H9 (cell line): Measurements from ENCODE around the gene CLEC20A. TPM values are rescaled to one million over a fixed set of nuclear protein-coding genes. Genes with fewer than 3 reads are reported as not detected.

Source experiments
- DNase-seq: peaks from one replicate; pipeline ENCODE4 v3.0.0-alpha.2; 2017
- H2AFZ ChIP-seq: one replicate; pipeline ENCODE4 v1.6.1; 2013; ENCODE audit warnings: mild to moderate bottlenecking, low read length, control low read depth, moderate library complexity
- H2AK5ac ChIP-seq: 2 replicates; pipeline ENCODE4 v1.6.1; 2013; ENCODE audit warnings: low read length, control low read depth, mixed read lengths; ENCODE audit not compliant: insufficient read length
- H2BK120ac ChIP-seq: one replicate; pipeline ENCODE4 v1.6.1; 2013; ENCODE audit warnings: low read depth, mild to moderate bottlenecking, low read length, control low read depth, inconsistent platforms; ENCODE audit not compliant: poor library complexity, severe bottlenecking
- H2BK12ac ChIP-seq: 2 replicates; pipeline ENCODE4 v1.6.1; 2013; ENCODE audit warnings: low read length, control low read depth, mixed read lengths, low read depth; ENCODE audit not compliant: insufficient read length
- H2BK15ac ChIP-seq: 2 replicates; pipeline ENCODE4 v1.6.1; 2013; ENCODE audit warnings: low read depth, low read length, control low read depth
- H2BK20ac ChIP-seq: one replicate; pipeline ENCODE4 v1.6.1; 2013; ENCODE audit warnings: low read depth, mild to moderate bottlenecking, low read length, control low read depth, inconsistent platforms; ENCODE audit not compliant: poor library complexity, severe bottlenecking
- H2BK5ac ChIP-seq: 2 replicates; pipeline ENCODE4 v1.6.1; 2013; ENCODE audit warnings: low read length, control low read depth, mixed read lengths; ENCODE audit not compliant: insufficient read length
- H3K14ac ChIP-seq: 2 replicates; pipeline ENCODE4 v1.6.1; 2013; ENCODE audit warnings: low read length, control low read depth; ENCODE audit not compliant: insufficient read depth
- H3K18ac ChIP-seq: 2 replicates; pipeline ENCODE4 v1.6.1; 2013; ENCODE audit warnings: low read depth, mild to moderate bottlenecking, mixed read lengths, low read length, control low read depth; ENCODE audit not compliant: insufficient read length
- H3K23ac ChIP-seq: 2 replicates; pipeline ENCODE4 v1.6.1; 2013; ENCODE audit warnings: low read length, control low read depth, mixed read lengths, low read depth; ENCODE audit not compliant: insufficient read length
- H3K23me2 ChIP-seq: 2 replicates; pipeline ENCODE4 v1.6.1; 2013; ENCODE audit warnings: low read depth, mild to moderate bottlenecking, mixed read lengths, low read length, control low read depth; ENCODE audit not compliant: insufficient read length, poor library complexity, severe bottlenecking
- H3K27ac ChIP-seq: 2 replicates; pipeline ENCODE4 v1.5.1; 2013; ENCODE audit warnings: low read length, control low read depth, mixed read lengths, low read depth; ENCODE audit not compliant: insufficient read length
- H3K27me3 ChIP-seq: 2 replicates; pipeline ENCODE4 v1.6.1; 2013; ENCODE audit warnings: low read length, control low read depth, inconsistent platforms; ENCODE audit not compliant: insufficient read depth
- H3K4ac ChIP-seq: 2 replicates; pipeline ENCODE4 v1.6.1; 2013; ENCODE audit warnings: low read depth, mild to moderate bottlenecking, control low read depth, inconsistent platforms, low read length, moderate library complexity
- H3K4me1 ChIP-seq: 2 replicates; pipeline ENCODE4 v1.6.1; 2013; ENCODE audit warnings: low read length, control low read depth, inconsistent platforms; ENCODE audit not compliant: insufficient read depth
- H3K4me2 ChIP-seq: 2 replicates; pipeline ENCODE4 v1.6.1; 2013; ENCODE audit warnings: low read length, control low read depth, mixed read lengths; ENCODE audit not compliant: insufficient read length, insufficient read depth
- H3K56ac ChIP-seq: 2 replicates; pipeline ENCODE4 v1.6.1; 2013; ENCODE audit warnings: low read depth, mild to moderate bottlenecking, mixed read lengths, low read length, control low read depth; ENCODE audit not compliant: insufficient read length
- H3K79me1 ChIP-seq: 2 replicates; pipeline ENCODE4 v1.6.1; 2013; ENCODE audit warnings: low read depth, mild to moderate bottlenecking, moderate library complexity, low read length, control low read depth, inconsistent platforms; ENCODE audit not compliant: insufficient read depth, poor library complexity, severe bottlenecking
- H3K79me2 ChIP-seq: 2 replicates; pipeline ENCODE4 v1.6.1; 2013; ENCODE audit warnings: low read length, control low read depth, inconsistent platforms; ENCODE audit not compliant: insufficient read depth
- H3K9ac ChIP-seq: 2 replicates; pipeline ENCODE4 v1.6.1; 2013; ENCODE audit warnings: low read length, control low read depth, mixed read lengths; ENCODE audit not compliant: insufficient read length; ENCODE audit errors: extremely low read depth
- H3K9me3 ChIP-seq: one replicate; pipeline ENCODE4 v1.6.1; 2013; ENCODE audit warnings: low read depth, low read length, inconsistent platforms; ENCODE audit not compliant: control insufficient read depth
- H3T11ph ChIP-seq: one replicate; pipeline ENCODE4 v1.6.1; 2013; ENCODE audit warnings: mild to moderate bottlenecking, low read length, control low read depth, inconsistent platforms
- H4K20me1 ChIP-seq: one replicate; pipeline ENCODE4 v1.6.1; 2013; ENCODE audit not compliant: control insufficient read depth, insufficient read length, insufficient read depth
- H4K5ac ChIP-seq: 2 replicates; pipeline ENCODE4 v1.6.1; 2013; ENCODE audit warnings: low read depth, mild to moderate bottlenecking, mixed read lengths, low read length, control low read depth; ENCODE audit not compliant: insufficient read length
- H4K8ac ChIP-seq: replicated peaks from 2 replicates; pipeline ENCODE4 v1.6.1; 2013; ENCODE audit warnings: low read length, control low read depth, mixed read lengths, low read depth; ENCODE audit not compliant: insufficient read length
- H4K91ac ChIP-seq: 2 replicates; pipeline ENCODE4 v1.6.1; 2013; ENCODE audit warnings: low read depth, mild to moderate bottlenecking, moderate library complexity, mixed read lengths, low read length, control low read depth; ENCODE audit not compliant: insufficient read length
- H3K27ac Mint-ChIP-seq, 3 experiments: 2 replicates in 2 of 3; 3 replicates in 1 of 3; pipeline ENCODE4 v1.8.0; 2020 to 2021; ENCODE audit warnings: mixed read lengths in 3 of 3, mild to moderate bottlenecking in 1 of 3, moderate library complexity in 1 of 3
- H3K27me3 Mint-ChIP-seq: 2 replicates; pipeline ENCODE4 v1.8.0; 2021; ENCODE audit warnings: low read depth, mild to moderate bottlenecking, moderate library complexity, mixed read lengths
- H3K36me3 Mint-ChIP-seq, 3 experiments: 2 replicates in 2 of 3; 3 replicates in 1 of 3; pipeline ENCODE4 v1.8.0; 2020 to 2021; ENCODE audit warnings: low read depth in 3 of 3, mixed read lengths in 3 of 3; ENCODE audit not compliant: insufficient read depth in 1 of 3
- H3K4me1 Mint-ChIP-seq, 2 experiments: 2 replicates each; pipeline ENCODE4 v1.8.0; 2020; ENCODE audit warnings: mixed read lengths in 2 of 2
- H3K4me3 Mint-ChIP-seq, 2 experiments: 2 replicates in 1 of 2; 3 replicates in 1 of 2; pipeline ENCODE4 v1.8.0; 2020 to 2021; ENCODE audit warnings: mild to moderate bottlenecking in 2 of 2, mixed read lengths in 2 of 2, moderate library complexity in 1 of 2
- H3K9me3 Mint-ChIP-seq, 2 experiments: 2 replicates in 1 of 2; 3 replicates in 1 of 2; pipeline ENCODE4 v1.8.0; 2020; ENCODE audit warnings: mild to moderate bottlenecking in 2 of 2, mixed read lengths in 2 of 2, moderate library complexity in 1 of 2
- CTCF ChIP-seq: fragments of 200-600 bp; sonication (generic); conservative IDR thresholded peaks from 3 replicates; pipeline ENCODE4 v1.8.0; 2021; ENCODE audit warnings: antibody characterized with exemption, mild to moderate bottlenecking
- WGBS: extraction: QIAGEN DNeasy Blood & Tissue Kit; methylation state at CpG from one replicate; pipeline ENCODE4 v1.1.7; 2013; ENCODE audit warnings: missing lambda C conversion rate, low lambda C conversion rate, mixed read lengths; ENCODE audit not compliant: insufficient read length; ENCODE audit errors: extremely low coverage; 5-methylcytosine and 5-hydroxymethylcytosine counted together
- total RNA-seq: library from RNA; stranded (reverse); gene quantifications from 2 replicates; pipeline ENCODE4 v1.2.1, GENCODE V29; 2021

Gene CLEC20A
- total RNA-seq, 1 experiment from 2014 or later = not detected

- no peak overlapping the region for H2BK20ac ChIP-seq
- no peaks in the 10 kb centered on the region for H3K9me3 ChIP-seq
- no peak overlapping the region for H3K23ac ChIP-seq
- no peak overlapping the region for H3K56ac ChIP-seq
- no peak overlapping the region for H2AFZ ChIP-seq
- H3K18ac ChIP-seq = no peak overlapping the region
- no peak overlapping the region for H3T11ph ChIP-seq
- no peak for TF ChIP-seq CTCF
- H4K8ac ChIP-seq = no peak overlapping the region
- H3K9ac ChIP-seq = no peak overlapping the region
- no peaks in the 10 kb centered on the region for H4K20me1 ChIP-seq
- Mint-ChIP-seq H3K27ac (no peak overlapping the region), H3K4me3 (no peak overlapping the region), H3K36me3 (no peaks in the 10 kb centered on the region), H3K9me3 (no peaks in the 10 kb centered on the region), H3K4me1 (peaks cover 0 to 6% of the 10 kb centered on the region in 2 experiments; a peak in 2 of 4 replicates), H3K27me3 (peaks cover 4% of the 10 kb centered on the region)
- no peaks in the 10 kb centered on the region for H3K4me1 ChIP-seq
- no peak overlapping the region for H3K4me2 ChIP-seq
- H2BK15ac ChIP-seq = no peak overlapping the region
- H3K27ac ChIP-seq = no peak overlapping the region
- no peaks in the 10 kb centered on the region for H3K79me1 ChIP-seq
- no peak overlapping the region for H2AK5ac ChIP-seq
- no peak overlapping the region for H2BK120ac ChIP-seq
- H3K23me2 ChIP-seq = no peaks in the 10 kb centered on the region
- no peaks in the 10 kb centered on the region for H3K79me2 ChIP-seq
- H2BK5ac ChIP-seq = no peak overlapping the region
- no peak overlapping the region for H3K14ac ChIP-seq
- no peak overlapping the region for H4K5ac ChIP-seq
- H4K91ac ChIP-seq = no peak overlapping the region
- no CpG with 5 or more reads among the region's 5 CpGs for WGBS
- H3K4ac ChIP-seq = no peak overlapping the region
- H3K27me3 ChIP-seq = no peaks in the 10 kb centered on the region
- DNase-seq = no peak
- H2BK12ac ChIP-seq = no peak overlapping the region
Observed at GRCh38 chr1:178509414-178510007, 12.7 kb upstream of the CLEC20A start.
